A172 (cell line): ENCODE measurements around the gene FLT1. TPM values are rescaled to one million over a fixed set of nuclear protein-coding genes. Genes with fewer than 3 reads are reported as not detected.

Source experiments
- DNase-seq: peaks from one replicate; pipeline ENCODE4 v3.0.0-alpha.2; 2015; ENCODE audit warnings: low spot score
- total RNA-seq: library from RNA; depleted of rRNA; stranded (reverse); fragments of >200 nt; shearing (Covaris generic); gene quantifications from 2 replicates; pipeline ENCODE4 v1.2.3, GENCODE V29; 2014; rRNA removed

The FLT1 gene, protein sequence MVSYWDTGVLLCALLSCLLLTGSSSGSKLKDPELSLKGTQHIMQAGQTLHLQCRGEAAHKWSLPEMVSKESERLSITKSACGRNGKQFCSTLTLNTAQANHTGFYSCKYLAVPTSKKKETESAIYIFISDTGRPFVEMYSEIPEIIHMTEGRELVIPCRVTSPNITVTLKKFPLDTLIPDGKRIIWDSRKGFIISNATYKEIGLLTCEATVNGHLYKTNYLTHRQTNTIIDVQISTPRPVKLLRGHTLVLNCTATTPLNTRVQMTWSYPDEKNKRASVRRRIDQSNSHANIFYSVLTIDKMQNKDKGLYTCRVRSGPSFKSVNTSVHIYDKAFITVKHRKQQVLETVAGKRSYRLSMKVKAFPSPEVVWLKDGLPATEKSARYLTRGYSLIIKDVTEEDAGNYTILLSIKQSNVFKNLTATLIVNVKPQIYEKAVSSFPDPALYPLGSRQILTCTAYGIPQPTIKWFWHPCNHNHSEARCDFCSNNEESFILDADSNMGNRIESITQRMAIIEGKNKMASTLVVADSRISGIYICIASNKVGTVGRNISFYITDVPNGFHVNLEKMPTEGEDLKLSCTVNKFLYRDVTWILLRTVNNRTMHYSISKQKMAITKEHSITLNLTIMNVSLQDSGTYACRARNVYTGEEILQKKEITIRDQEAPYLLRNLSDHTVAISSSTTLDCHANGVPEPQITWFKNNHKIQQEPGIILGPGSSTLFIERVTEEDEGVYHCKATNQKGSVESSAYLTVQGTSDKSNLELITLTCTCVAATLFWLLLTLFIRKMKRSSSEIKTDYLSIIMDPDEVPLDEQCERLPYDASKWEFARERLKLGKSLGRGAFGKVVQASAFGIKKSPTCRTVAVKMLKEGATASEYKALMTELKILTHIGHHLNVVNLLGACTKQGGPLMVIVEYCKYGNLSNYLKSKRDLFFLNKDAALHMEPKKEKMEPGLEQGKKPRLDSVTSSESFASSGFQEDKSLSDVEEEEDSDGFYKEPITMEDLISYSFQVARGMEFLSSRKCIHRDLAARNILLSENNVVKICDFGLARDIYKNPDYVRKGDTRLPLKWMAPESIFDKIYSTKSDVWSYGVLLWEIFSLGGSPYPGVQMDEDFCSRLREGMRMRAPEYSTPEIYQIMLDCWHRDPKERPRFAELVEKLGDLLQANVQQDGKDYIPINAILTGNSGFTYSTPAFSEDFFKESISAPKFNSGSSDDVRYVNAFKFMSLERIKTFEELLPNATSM (N-terminal part only)
- 5.5 and 7.5 TPM in 2 replicates for total RNA-seq

DNA sequence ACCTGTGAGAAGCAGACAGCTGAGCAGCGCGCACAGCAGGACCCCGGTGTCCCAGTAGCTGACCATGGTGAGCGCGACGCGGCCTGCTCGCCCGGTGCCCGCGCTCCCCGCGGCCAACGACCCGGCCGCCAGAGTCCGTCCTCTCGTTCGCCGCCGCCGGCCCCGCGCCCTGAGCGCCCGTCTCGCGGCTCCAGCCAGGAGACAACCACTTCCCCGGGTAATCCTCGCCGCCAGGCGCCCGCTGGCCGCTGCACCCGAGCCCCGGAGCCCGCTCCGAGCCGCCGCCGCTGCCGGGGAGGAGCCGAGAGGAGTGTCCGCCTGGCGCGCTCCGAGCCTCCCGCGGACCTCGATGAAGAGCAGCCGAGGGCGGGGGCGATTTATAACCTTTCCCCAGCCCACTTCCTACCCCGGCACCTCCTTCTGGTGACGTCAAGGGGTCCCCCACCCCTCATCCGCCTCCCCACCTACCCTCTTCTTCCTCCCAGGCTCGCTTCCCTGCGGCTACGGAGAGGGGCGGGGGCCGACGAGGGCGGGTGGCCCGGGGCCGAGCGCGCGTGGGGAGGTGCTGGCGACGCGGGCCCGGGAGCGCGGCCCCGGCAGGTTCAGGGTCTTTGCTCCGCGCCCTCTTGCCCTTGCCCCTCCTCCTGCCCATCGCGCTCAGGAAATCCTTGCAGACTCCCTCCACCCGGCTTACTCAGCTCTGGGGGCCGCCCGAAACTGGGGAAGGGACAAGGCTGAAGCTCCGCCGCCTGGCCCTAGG lies at the start of gene FLT1:
Gene FLT1, minus strand, starts transcription at position 351 of the 760 bp plus-strand sequence. Its CDS starts 285 bp downstream, at position 66.
- no peak for DNase-seq

DNA sequence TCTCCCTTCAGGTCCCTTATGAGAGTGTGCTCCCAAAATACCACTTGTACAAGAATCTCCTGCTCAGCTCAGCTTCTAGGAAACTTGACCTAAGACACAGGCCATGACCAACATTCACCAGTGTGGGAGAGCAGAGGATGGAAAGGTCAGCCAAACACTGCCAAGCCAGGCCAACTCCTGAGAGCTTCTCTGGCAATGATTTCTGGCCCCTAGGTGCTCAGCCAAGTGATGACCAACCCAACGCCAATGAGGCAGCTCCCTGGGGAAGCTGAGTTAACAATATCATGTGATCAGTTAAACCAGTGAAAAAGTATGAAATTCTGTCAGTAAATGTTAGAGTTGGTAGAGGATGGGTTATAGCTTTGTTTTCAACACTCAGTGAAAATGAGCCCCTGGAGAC lies 49.1 kb upstream of the FLT1 start:
- no peak for DNase-seq

DNA sequence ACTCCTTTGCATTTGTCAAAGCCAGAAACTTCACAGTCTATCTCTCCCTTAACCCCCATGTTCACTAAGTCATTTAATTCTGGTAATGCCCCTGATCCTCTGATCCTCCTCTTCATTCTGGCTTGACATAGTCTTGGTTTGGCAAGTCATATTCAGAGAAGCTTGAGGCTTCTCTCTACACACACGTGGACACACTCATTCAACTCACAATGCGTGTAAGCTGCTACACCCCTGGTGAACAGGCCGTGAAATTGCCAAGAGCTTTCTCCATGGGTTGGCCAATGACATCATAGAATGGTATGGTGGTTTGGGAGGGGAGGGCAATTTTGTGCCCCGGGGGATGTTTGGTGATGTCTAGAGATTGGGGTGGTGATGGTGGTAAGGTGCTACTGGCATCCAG lies 47.9 kb upstream of the FLT1 start:
- no peak for DNase-seq

DNA sequence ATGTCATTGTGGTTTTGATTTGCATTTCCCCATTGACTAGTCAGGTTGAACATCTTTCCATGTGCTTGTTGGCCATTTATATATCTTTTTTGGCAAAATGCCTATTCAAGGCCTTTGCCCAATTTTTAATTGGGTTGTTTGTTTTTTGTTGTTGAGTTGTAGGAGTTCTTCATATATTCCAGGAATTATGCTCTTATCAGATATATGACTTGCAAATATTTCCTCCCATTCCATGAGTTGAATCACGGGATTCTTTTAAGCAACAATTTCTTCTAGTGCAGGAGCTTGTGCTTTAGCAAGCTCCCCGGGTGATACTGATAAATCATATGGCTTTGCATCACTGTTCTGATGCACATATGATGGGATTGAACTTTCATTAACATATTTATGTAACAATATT lies 47.0 kb upstream of the FLT1 start:
- DNase-seq: no peak

DNA sequence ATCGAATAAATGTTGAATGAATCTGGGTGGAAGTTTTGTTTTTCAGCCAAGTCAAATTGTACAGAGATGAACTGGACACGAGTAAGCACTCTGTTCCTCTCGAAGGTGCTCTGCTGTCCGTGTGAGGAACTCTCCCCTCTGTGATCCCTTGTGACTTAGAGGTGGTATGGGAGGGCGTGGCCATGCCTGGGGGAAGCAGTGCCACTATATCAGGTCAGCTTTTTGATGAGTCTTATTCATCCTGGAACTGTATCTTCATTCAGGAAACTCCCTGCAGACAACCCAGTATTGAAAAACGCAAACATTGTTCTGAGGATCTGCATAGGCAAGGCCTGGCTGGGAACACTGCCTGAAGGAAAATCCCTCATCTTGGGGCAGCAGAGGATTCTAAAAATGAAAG lies 45.7 kb upstream of the FLT1 start:
- DNase-seq: no peak

DNA sequence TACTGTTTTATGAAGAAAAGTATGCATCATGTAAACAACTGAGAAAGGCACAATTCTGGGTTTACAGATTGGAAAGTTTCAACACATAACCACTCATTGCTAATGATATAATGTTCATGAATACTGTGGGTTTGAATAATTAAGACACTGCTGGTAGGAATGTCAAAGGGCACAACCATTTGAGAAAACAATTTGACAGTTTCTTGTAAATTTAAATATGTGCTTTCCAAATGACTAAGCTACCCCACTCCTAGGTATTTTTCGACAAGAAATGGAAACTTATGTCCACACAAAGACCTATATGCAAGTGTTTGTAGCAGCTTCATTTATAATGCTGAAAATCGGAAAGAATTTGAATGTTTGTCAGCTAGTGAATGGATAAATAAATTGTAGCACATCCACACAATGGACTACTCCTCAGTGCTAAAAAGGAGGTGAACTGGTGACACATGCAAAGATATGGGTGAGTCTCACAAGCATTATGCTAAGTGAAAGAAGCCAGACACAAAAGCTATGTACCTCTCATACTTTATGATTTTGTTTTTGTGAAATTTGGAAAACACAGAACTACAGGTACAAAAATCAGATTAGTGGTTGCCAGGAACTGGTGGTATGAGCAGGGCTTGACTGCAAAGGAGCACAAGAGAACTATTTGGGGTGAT lies 44.8 kb upstream of the FLT1 start:
- no peak for DNase-seq

DNA sequence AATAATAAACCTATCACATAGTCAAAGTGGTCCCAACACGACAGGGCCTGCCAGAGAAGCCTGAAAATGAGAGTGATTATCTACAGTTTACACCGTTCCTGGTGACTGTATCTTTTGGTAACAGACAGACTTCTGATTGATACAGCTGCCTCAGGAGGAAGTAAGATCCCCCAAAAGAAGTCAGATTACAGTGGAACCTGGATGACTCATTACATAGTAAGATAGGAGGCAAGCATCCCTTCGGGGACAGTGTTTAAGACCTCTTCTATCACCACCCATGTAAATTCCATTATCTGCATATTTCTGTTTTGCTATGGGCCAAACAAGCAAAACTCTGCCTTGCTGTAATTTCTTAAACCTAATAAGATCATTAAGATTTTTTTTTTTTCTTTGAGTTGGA lies 44.0 kb upstream of the FLT1 start:
- no peak for DNase-seq

DNA sequence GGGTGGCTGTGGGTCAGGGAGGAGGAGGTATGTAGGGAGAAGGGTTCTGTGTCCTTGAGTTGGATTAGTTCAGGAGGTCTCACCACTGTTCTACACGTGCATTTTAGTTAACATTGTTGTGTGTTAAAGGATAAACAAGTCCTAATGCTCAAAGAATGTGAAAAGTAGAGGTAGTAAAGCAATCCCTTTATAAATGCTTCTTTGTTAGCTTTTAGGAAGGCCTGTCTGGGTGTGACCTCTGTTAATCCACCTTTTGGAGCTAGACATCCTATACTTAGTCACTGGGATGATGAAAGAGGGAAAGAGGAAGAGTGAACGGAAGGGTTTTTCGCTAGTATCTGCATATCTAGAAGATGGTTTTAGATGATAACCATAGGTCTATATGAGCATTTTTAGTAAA lies 42.2 kb upstream of the FLT1 start:
- DNase-seq: no peak

DNA sequence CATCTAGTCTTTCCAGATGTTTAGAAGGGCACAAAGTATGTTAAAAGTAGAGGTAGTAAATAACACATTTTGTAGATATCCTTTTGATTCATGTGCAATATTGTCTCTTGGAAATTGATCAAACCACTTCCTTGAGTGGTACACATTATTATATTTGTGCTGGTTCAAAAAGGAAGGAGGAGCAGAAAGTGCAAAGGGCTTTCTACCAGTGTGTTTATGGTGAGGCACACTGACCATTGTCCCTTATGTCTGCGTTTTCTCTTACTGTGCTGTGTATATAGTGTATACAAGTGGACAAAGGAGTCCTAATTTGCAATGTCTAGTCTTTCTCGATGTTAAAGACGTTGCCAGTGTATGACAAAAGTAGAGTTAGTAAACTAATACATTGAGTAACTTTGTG lies 41.4 kb upstream of the FLT1 start:
- no peak for DNase-seq

DNA sequence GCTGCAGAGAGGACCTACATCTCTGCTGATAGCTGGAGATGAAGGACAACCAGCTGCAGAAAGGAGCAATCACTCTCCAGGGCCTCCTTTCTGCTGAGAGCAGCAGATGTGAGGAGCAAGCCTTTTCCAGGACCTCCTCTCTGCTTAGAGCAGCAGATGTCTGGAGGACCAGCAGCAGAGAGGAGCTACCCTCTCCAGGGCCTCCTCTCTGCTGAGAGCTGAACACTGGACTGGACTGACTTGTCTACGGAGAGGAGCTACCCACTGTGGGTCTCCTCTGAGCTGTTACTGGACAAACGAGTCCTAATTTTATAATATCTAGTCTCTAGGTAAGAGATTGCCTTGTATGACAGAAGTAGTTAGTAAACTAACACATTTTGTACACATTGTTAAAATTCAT lies 40.8 kb upstream of the FLT1 start:
- no peak for DNase-seq

DNA sequence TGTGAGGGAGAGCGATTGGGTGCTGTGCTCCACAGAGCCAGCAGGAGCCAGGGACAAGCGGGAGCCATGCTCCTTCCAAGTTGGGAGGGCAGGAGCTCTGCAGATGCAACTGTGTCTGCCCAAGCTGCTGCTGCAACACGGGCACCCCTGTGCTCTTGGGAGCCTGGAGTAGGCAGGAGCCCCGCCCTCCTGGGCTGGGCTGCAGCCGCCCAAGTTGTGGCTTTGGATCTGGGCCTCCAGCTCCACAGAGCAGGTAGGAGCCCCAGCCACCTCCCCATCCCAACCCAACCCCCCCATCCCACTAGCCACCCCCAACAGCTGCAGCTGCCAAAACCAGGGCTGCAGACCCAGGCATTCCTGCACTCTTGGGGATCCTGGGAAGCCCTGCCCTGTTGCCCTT lies 39.9 kb upstream of the FLT1 start:
- no peak for DNase-seq

DNA sequence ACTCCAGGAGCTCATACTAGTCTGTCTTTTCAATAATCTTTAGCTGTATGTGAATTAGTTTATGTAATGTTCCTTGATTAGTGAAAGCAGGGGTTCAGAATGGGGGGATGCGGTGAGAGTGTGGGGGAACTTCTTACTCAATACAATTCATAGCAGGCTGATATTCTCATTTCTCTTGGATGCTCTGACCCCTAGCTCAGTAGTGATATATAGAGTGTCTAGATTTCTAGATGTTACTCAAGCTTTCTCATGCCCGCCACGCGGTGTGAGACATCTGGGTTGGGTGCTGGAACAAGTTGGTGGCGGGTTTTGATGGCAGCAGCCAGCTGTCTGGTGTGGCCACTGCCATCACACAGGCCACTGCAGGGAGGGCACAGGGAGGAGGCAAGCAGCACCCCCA lies 39.3 kb upstream of the FLT1 start:
- no peak for DNase-seq

DNA sequence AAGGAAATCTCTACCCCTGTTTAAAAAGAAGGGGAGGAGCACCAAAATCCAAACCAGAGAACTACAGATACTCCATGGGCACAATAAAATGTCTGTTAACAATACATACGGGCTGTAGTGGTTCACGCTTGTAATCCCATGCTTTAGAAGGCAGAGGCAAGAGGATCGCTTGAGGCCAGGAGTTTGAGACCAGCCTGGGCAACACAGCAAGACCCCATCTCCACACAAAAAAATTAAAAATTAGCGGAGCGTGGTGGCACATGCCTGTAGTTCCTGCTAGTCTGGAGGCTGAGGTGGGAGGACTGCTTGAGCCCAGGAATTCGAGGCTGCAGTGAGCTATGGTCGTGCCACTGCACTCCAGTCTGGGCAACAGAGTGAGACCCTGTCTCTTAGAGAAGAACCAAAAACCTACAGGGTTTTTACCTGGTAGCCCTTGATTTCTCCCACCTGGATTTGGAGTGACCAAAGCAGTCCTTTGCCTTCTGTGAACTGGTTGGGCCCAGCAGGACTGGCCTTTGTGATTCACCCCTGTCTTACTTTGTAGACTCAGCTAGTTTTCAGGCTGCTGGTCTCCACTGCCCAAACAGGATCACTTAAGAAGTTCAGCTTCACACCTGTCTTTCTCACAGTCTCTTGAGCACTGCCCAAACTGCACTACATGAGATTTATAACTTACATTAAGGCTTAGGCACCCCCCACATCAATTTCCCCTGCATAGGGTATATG lies 38.7 kb upstream of the FLT1 start:
- no peak for DNase-seq

DNA sequence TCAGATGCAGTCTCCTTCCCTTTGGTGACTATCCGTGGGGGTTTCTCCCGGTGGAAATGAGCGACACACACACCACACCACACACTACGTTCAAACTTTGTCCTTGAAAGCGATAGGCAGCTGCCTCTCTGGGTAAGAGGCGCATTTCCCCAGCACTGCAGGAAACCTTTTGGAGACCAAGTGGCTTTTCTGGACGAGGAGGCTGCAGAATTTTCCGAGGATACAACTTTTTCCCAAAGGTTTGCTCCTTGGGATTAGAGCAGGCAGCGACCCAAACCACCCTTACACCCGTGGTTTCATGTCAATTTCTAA lies 38.2 kb upstream of the FLT1 start:
- DNase-seq: no peak

DNA sequence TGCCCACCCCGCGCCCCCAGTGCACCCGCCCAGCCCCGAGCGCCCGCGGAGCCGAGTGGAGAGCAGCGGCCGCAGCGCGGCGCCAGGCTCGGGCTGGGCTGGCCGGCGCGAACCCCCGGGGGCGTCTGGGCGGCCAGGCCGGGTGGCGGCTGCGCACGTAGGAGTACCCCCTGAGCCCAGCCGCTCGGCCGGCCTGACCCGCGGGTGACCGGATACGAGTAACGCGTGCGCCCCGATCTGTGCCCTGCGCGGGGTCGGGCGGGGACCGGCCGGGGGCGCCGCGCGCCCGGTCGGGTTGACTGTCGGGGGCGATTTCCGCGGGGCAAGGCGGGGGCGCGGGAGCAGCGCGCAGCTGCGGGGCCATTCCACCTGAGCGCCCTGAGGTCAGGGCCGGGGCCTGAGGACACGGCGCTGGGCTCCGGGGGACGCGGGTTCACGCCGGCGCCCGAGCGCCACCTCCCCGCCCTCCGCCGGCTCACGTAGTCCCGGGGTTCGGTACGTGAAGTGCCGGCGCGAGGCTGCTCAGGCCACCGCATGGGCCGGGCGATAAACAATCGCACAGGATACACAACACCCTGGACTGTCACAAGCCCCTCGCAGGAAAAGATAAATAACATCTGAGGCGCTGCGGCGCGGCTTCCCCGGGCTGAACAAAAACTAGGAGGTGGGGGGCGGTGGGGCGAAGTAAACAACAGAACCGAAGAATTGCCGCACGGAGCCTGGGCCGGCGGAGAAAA lies 37.6 kb upstream of the FLT1 start:
- no peak for DNase-seq

DNA sequence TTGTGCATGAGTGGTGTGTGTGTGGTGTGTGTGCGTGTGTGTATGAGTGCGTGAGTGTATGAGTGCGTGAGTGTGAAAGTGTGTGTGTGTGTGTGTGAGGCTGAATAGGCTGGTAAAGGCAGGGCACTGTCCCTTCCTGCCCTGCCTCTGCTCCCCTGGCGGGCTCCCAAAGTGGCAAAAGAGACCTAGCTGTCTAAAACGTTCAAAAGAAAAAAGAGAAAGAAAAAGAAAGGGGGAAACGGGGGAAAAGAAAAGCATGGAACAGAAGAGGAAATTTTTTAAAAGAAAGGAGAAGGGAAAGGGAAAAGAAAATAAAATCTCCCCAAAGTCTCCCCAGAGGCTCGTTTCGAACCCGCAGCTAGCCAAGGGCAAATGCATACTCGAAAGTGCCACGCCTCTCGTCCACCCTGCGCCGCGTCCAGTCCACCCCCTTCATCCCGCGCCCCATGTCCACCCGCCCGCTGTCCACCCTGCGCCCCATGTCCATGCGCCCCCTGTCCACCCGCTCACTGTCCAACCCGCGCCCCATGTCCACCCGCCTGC lies 37.0 kb upstream of the FLT1 start:
- DNase-seq: no peak

DNA sequence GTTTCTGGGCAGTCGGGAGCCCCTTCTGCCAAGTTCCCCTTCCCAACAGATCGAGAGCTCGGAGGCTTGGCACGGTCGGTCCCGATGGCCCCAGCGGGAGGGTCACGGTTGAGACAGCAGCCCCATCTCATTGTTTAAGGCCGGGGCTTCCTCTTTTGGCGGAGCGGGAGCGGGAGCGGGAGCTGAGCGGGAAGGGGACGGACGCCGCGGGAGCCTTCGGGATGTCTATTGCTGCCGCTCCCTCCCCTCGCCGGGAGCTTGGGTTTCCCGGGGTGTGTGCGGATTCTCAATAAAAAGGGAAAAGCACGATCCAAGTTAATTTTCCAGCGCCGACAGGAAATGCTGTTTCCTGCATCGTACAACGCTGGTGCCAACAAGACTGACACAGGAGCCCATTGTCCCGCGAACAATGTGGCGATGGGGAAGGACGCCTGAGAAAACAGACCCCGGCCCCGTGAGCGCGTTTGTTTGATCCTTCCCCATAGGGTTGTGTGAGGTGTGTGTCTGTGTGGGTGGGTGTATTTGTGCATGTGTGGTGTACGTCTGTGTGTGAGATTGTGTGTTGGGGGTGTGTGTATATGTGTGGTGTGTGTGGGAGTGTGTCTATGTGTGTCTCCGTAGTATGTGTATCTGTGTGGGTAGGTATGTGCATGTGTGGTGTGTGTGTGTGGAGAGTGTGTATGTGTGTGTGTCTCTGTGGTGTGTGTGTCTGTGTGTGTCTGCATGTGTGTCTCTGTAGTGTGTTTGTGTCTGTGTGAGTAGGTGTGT lies 36.3 kb upstream of the FLT1 start:
- peak; percentile 44 for DNase-seq

DNA sequence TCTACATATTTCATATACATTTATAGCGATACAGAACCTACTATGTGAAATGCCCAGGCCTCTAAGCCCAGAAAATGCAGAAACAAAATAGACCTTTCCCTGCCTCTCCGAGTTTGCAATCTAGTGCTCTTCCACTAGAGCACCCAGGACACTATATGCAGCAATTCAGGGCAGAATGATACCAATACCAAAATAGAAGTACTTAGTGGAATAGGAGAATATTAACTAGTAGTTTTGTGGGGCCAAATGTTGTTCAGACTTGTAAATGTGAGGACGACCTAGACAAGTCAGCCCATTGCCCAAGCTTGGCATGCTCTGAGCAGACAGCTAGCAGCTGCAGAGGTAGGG lies 35.8 kb upstream of the FLT1 start:
- DNase-seq: peak; percentile 4

DNA sequence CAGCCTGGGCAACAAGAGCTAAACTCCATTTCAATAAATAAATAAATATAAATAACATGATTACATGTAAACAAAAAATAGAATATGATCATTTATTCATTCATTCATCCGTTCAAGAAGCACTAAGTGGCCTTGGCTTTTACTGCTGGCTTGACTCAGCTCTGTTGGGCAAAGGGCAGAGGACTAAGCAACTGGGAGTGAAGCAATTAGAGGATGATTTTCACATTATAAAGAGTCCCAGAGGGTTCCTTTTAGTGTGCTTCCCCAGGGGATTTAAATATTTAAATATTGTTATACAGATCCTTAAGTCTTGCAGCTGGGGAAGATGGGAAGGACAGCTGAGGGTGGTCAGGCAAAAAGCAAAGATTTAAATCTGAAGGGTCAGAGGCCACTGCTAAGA lies 34.9 kb upstream of the FLT1 start:
- DNase-seq: no peak
